SK-N-SH (cell line): ENCODE results near the gene WASF3.

ENCODE experiments used
- CTCF ChIP-seq: fragments of 200-600 bp; sonication (generic); IDR thresholded peaks from 2 replicates; pipeline ENCODE4 v1.6.1; 2017; ENCODE audit warnings: antibody characterized with exemption, mild to moderate bottlenecking, moderate library complexity
- EZH2phosphoT487 ChIP-seq: fragments of 200-600 bp; sonication (generic); IDR thresholded peaks from 2 replicates; pipeline ENCODE4 v1.6.1; 2017; ENCODE audit warnings: low read depth, mixed run types, mild to moderate bottlenecking, antibody characterized with exemption, moderate library complexity, borderline replicate concordance
- MAX ChIP-seq: IDR thresholded peaks from 2 replicates; pipeline ENCODE4 v1.4.0; 2012; ENCODE audit warnings: low read depth
- NRF1 ChIP-seq: IDR thresholded peaks from 2 replicates; pipeline ENCODE4 v1.6.1; 2012; ENCODE audit warnings: low read depth, mild to moderate bottlenecking, low read length
- RAD21 ChIP-seq: IDR thresholded peaks from 2 replicates; pipeline ENCODE4 v1.6.1; 2012; ENCODE audit warnings: mild to moderate bottlenecking, low read length
- SMC3 ChIP-seq: IDR thresholded peaks from 2 replicates; pipeline ENCODE4 v1.6.1; 2012; ENCODE audit warnings: low read depth, low read length, improper control_type of control experiment
- TAF1 ChIP-seq: IDR thresholded peaks from 2 replicates; pipeline ENCODE4 v1.6.1; 2012; ENCODE audit warnings: low read depth, mild to moderate bottlenecking, low read length, moderate library complexity, borderline replicate concordance
- TCF12 ChIP-seq: IDR thresholded peaks from 2 replicates; pipeline ENCODE4 v1.4.0; 2012
- USF1 ChIP-seq: IDR thresholded peaks from 2 replicates; pipeline ENCODE4 v1.4.0; 2012; ENCODE audit warnings: low read depth, borderline replicate concordance
- YY1 ChIP-seq: IDR thresholded peaks from 2 replicates; pipeline ENCODE4 v1.4.0; 2012; ENCODE audit warnings: low read depth, mild to moderate bottlenecking

- TF ChIP-seq TAF1 (no peak), MAX (peak; percentile 64; the same call in 1 of the 2 replicates), SMC3 (0 out of 2 replicates have a peak, but pooled peaks have one; percentile 18), CTCF (peak; percentile 29), YY1 (no peak), EZH2phosphoT487 (no peak), USF1 (no peak), TCF12 (peak; percentile 85), RAD21 (peak; percentile 61), NRF1 (no peak)
These were observed 44.2 kb downstream of the WASF3 start for GRCh38 chr13:26601669-26602068.
